Measurements from ENCODE around the gene ZNF823.
"Not testable (repeated sequence)": the region's sequence is repeated elsewhere in the genome, so short reads cannot be mapped to it uniquely, and the experiment has no call there.

The ZNF823 gene

DNA sequence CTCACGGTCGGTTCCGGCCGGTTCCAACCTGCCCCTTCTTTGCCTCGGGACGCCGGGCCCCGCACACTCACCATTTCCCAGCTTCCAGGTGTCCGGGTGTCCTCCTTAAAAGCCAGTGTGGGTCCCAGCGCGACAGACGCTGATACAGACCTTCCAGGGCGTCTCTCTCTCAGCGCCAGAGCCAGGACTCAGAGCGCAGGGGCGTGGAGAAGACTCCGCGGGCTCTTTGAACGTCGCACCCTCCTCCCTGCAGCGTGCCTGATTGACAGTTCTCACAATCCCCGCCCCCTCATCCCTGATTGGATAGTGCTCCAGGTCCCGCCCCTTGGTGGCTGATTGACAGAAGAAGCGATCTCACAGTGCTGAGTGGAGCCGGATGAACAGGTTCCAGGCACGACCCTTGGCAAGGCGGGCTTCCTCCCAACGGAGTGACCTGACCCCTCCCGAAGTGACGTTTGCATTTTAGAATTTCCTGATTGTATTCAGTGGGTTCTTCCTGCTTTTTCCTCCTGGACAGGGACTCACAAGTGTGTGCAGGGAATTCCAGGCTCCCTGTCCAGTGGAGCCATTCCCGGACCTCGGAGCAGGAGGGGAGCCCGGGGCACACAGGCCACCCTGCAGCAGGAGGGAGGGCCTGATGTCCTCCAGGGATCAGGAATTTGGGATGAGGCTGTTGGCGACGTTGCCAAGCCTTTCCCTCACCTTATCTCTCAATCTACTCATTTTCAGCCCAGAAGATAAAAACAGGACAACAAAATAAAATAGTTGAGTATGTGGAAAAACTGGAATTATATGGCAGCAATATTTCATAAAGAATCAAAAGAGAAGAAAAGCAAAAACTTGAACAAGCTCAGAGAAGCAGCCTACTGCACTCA, at the start of gene ZNF823:
Gene ZNF823, minus strand, starts transcription at position 201 of the 875 bp plus-strand sequence. Its CDS starts 127 bp downstream, at position 74.
- DNase-seq (ENCODE audit: low read depth): peak; percentile 94

DNA sequence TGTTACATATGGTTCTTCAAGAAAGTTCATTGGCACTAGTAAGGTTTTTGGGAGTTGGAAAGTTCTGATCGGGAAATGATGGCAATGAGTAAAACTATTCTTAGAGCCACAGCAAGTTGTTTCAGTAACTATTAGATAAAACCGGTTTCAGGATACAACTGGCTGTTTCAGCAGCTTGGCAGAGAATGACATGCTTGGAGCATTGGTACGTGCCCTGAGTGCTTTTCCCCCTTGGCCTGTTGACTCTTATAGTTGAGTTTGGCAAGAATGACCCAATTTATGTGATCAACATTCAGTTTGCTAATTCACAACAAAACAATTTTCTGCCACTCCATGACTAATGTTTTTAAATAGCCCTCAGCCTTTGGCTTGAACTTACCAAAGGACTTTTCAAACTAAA, 48.8 kb upstream of the ZNF823 start:
- DNase-seq (ENCODE audit: low read depth): no peak

DNA sequence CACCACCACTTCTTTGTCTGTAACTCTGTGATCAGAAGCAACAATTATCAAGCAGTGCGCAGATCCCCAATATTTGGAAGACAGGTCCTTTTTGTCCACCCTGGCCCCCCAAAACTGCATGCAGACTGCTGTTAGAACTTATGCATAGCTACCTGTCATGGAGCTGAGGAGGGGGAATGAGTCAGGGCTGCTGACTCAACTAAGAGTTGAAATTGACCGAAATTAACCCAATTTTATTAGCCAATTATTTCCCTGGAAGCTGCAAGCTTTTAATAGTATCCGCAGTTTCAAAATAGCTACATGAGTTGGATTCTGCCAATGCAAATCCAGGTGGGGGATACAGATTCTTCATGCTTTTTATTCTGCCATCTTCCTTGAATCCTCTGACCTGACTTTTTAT, 45.6 kb upstream of the ZNF823 start:
- DNase-seq (ENCODE audit: low read depth): no peak

DNA sequence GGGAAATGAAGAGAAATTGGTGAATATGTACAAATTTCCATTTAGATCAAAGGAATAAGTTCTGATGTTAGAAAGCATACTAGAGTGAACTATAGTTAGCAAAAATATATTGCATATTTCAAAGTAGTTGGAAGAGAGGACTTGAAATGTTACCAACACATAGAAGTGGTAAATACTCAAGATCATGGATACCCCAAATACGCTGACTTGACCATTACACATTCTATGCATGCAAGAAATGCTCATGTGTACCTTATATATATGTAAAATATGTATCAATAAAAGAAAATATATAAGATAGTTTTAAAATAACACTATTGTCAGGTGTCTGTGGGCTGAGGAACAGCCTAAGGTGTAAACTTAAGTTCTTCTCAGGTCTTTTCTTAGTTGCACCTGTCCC, 45.0 kb upstream of the ZNF823 start:
- DNase-seq (ENCODE audit: low read depth): no peak

DNA sequence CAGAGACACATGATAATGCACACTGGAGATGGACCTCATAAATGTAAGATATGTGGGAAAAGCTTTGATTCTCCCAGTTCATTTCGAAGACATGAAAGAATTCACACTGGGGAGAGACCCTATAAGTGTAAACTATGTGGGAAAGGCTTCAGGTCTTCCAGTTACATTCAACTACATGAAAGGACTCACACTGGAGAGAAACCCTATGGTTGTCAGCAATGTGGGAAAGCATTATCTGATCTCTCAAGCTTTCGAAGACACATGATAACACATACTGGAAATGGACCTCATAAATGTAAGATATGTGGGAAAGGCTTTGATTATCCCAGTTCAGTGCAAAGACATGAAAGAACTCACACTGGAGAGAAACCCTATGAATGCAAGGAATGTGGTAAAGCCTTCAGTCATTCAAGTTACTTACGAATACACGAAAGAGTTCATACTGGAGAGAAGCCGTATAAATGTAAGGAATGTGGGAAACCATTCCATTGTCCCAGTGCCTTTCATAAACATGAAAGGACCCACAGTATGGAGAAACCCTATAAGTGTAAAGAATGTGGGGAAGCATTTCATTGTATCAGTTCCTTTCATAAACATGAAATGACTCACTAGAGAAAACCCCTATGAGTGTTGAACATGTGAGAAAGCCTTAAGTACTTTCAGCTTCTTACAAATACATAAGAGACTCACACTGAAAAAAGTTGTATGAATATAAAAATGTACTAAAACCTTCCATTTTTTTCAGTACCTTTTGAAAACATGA, 42.7 kb upstream of the ZNF823 start:
- no peak for DNase-seq (ENCODE audit: low read depth)

DNA sequence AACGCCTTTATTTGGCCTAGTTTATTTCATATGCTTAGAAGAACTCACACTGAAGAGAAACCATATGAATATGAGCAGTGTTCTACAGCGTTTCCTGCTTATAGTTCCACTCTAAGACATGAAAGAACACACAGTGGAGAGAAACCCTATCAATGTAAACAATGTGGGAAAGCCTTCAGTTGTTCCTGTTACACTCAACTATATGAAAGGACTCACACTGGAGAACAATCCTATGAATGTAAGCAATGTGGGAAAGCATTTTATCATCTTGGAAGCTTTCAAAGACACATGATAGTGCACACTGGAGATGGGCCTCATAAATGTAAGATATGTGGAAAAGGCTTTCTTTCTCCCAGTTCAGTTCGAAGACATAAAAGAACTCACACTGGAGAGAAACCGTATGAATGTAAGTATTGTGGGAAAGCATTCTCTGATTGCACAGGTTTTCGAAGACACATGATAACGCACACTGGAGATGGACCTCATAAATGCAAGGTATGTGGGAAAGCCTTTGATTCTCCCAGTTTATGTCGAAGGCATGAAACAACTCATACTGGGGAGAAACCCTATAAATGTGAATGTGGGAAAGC, 41.8 kb upstream of the ZNF823 start:
- no peak for DNase-seq (ENCODE audit: low read depth)

DNA sequence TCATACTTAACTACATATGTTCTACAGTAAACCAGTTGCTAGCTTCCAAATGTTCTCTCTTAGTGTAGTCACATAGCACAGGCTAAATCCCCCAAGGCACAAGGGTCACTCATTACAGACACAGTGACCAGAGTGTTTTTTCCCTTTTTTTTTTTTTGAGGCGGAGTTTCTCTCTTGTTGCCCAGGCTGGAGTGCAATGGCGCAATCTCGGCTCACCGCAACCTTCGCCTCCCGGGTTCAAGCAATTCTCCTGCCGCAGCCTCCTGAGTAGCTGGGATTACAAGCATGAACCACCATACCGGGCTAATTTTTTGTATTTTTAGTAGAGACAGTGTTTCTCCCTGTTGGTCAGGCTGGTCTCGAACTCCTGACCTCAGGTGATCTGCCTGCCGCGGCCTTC, 37.9 kb upstream of the ZNF823 start:
- DNase-seq (ENCODE audit: low read depth): not testable (repeated sequence)

DNA sequence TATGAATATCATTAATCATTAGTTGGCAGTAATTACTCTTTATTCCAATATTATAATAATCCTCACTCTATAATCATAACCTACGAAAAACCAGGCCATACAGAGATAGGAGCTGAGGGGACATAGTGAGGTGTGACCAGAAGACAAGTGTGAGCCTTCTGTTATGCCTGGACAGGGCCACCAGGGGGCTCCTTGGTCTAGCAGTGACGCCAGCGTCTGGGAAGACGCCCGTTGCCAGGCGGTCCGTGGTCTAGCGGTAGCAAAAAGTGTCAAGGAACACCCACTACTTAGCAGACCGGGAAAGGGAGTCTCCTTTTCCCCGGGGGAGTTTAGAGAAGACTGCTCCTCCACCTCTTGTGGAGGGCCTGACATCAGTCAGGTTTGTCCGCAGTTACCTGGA, 32.8 kb upstream of the ZNF823 start:
- not testable (repeated sequence) for DNase-seq (ENCODE audit: low read depth)

DNA sequence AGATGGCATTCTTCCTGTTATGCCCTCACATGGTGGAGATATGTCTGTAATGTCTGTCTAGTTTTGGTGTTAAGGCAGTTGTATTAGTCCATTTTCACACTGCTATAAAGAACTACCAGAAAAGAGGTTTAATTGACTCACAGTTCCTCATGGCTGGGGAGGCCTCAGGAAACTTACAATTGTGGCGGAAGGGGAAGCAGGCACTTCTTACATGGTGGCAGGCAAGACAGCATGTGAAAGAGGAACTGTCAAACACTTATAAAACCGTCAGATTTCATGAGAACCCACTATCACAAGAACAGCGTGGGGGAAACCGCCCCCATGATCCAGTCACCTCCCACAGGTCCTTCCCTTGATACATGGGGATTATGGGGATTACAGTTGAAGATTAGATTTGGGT, 31.2 kb upstream of the ZNF823 start:
- no peak for DNase-seq (ENCODE audit: low read depth)

DNA sequence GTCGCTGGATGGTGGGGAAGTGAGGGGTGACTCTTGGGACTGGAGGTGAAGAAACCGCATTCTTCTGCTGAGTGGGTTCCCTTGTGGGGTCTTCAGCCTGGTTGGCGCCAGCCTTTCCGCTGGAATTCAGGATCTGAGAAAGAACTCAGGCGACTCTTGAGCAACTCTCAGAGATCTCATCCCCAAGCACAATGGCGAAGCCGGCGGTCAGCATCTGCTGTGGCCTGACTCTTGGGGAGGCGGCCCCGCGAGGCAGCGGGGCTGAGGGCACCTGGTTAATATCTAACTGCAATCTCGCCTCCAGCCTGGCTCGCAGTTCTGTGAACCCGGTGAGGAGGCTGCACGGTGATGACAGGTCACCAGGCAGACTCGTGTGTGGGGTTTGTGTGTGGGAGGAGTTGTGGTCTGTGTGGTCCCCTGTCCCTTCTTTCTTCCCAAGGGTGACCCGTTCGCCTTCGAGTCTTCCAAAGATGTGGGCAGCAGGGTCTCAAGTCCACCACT, 28.9 kb upstream of the ZNF823 start:
- peak; percentile 58 for DNase-seq (ENCODE audit: low read depth)

DNA sequence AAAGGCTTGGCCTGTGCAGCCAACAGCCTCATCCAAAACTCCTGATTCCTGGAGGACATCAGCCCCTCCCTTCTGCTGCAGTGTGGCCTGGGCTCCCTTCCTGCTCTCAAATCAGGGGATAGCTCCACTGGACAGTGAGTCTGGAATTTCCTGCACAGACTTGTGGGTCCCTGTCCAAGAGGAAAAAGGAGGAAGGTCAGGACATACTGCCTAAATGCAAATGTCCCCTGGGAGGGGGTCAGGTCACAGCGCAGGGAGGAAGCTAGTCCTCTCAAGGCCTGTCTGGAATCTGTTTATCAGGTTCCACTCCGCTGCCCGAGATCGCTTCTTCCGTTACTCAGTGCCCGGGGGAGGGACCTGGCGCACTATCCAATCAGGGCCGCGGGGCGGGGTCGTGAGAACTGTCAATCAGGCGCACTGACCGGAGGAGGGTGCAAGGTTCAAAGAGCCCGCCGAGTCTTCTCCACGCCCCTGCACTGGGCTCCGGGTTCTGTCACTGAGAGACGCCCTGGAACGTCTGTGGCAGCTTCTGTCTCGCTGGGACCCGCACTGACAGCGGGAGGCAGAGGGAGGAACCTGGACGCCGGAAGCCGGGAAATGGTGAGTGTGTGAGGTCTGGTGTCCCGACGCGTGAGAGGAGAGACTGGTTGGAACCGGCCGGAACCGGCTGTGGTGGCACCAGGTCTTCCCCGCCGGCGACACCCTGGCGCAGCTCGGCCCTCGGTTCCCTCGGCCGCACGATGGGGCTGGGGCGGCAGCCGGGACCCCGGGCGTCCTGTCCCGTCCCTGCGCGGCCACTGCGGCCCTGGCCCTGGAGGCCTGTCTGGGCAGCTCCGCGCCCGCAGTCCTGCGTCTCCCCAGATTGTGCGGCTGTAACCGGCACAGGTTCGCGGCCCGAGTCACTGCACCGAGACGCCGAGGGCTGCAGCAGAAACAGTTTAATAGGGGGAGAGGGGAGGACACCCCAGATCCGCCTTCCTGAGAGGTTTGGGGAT, 28.1 kb upstream of the ZNF823 start, which contains the start of gene ZNF441:
Gene ZNF441, plus strand, starts transcription at position 404 of the 995 bp plus-strand sequence. Its CDS starts 194 bp downstream, at position 598.
- peak; percentile 95 for DNase-seq (ENCODE audit: low read depth)

DNA sequence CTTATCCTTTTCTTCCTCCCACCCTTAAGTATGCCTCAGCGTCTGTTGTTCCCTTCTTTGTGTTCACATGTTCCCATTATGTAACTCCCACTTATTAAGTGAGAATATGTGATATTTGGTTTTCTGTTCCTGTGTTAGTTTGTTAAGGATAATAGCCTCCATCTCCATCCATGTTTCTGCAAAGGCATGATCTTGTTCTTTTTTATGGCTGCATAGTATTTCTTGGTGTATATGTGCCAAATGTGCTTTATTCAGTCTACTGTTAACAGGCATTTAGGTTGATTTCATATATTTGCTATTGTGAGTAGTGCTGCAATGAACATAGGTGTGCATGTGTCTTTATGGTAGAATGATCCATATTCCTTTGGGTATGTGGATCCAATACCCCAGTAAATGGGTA, 24.9 kb upstream of the ZNF823 start:
- no peak for DNase-seq (ENCODE audit: low read depth)

DNA sequence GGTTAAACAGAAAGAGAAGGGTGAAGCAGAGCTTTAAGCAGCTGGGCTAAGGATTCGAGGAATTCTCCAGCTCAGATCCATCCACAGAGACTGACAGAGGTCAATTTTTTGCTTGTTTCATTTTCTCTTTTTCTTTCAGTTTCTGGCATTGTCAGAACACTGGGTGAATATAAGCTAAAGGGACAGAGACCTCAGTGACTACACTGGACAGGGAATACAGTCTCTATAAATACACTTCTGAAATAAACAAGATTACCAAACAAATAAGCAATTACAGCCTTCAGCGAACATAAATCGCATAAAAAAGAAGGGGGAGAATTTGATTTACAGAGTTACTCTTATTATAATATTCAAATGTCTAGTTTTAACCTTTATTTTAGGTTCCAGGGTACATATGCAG, 24.4 kb upstream of the ZNF823 start:
- DNase-seq (ENCODE audit: low read depth): no peak

DNA sequence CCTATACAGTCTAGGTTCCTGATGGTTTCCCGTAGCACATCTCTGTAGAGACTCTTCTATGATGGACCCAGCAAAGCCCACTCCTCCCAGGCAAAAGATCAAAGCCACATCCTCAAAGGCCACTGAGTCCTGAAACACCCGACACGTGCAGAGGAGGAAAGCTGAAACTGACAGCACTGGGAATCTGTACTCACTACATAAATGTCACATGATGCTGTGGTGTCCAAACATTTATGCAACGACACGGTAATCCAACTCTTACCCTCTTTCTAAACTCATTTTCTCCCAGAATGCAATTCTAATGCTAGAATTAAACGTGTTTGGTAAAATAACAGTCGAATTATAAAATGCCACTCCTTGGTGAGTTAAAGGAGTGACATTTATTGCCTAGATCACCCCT, 21.1 kb upstream of the ZNF823 start:
- DNase-seq (ENCODE audit: low read depth): no peak

DNA sequence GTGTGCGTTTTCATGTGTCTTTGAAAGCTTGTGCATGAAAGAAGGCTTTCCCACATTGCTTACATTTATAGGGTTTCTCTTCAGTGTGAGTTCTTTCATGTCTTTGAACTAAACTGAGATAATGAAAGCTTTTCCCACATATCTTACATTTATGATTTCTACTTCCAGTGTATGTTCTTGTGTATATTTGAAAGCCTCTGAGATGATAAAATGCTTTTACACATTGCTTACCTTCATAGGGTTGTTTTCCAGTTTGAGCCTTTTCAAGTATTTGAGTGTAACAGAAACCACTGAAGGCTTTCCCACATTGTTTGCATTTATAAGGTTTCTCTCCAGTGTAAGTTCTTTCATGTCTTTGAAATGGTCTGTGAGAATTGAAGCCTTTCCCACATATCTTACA, 18.2 kb upstream of the ZNF823 start:
- DNase-seq (ENCODE audit: low read depth): no peak

DNA sequence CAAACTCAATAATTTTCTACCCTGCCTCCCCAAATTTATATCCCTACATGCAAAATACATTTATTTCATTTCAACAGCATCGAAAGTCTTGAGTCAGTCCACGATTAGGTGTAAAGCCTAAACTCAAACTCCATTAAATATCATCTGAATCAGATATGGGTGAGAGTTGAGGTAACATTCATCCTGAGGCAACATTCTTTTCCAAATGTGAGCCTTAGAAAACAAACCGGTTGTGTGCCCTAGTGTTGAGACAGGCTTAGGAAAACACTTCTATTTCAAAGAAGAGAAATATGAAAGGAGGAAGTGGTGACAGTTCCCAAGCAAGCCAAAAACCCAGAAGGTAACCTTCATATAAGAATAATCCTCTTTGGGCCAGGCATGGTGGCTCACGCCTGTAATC, 15.9 kb upstream of the ZNF823 start:
- DNase-seq (ENCODE audit: low read depth): no peak

DNA sequence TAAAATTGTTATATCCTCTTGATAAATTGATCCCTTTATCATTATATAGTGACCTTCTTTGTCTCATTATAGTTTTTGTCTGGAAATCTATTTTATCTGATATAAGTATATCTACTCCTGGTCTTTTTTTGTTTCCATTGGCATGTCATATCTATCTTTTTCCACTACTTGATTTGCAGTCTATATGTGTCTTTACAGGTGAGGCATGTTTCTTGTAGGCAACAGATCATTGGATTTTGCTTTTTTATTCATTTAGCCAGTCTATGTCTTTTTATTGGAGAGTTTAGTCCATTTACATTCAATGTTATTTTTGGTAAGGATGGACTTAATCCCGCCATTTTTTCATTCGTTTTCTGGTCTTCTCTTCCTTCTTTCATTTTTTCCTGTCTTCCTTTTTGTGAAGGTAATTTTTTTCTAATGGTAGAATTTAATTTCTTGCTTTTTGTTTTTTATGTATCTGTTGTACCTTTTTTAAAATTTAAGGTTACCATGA, 13.5 kb upstream of the ZNF823 start:
- no peak for DNase-seq (ENCODE audit: low read depth)

DNA sequence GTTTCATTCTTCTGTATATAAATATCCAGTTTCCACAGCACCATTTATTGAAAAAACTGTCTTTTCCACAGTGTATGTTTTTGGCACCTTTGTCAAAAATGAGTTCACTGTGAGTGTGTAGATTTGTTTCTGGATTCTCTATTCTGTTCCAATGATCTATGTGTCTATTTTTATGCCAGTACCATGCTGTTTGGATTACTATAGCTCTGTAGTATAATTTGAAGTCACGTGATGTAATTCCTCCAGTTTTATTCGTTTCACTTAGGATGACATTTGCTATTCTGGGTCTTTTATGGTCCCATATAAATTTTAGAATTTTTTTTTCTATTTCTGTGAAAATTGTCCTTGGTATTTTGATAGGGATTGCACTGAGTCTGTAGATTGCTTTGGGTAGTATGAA, 11.0 kb upstream of the ZNF823 start:
- DNase-seq (ENCODE audit: low read depth): no peak

DNA sequence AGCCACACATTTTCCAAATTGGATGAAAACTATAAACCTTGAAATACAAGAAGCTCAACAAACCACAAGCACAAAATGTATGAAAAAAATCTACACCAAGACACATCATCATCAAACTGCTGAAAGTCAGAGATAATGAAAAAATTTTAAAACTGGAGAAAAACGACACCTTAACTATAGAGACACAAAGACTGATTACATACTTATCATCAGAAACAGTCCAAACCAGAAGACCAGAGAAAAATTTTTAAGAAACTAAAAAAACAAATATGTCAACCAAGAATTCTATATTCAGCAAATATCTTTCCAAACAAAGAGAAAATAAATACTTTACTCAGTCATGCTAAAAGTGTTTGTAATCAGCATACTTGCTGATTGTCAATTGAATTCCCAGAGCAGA, 8.5 kb upstream of the ZNF823 start:
- DNase-seq (ENCODE audit: low read depth): no peak

DNA sequence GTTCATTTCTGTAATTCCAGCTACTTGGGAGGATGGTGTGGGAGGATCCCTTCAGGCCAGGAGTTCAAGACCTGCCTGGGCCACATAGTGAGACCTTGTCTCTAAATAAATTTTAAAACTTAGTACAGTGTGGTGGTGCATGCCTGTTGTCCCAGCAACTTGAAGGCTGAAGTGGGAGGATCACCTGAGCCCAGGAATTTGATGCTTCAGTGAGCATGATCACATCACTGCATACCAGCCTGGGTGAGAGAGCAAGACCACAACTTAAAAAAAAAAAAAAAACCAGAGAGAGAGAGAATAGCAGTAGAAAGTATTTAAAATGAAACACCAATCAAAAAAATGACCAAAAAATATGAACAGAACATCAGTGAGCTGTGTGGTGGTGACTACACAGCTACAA, 7.1 kb upstream of the ZNF823 start:
- DNase-seq (ENCODE audit: low read depth): no peak
